K562 (cell line): ENCODE data around the gene GPR108. TPM values are rescaled to one million over a fixed set of nuclear protein-coding genes. Genes with fewer than 3 reads are reported as not detected.

Experiments used
- KLF16 ChIP-seq: IDR thresholded peaks from 2 replicates; pipeline ENCODE4 v1.6.1; 2016; ENCODE audit warnings: antibody characterized with exemption
- MCM3 ChIP-seq: fragments of 450-650 bp; IDR thresholded peaks from 2 replicates; pipeline ENCODE4 v1.6.1; 2016
- NBN ChIP-seq: fragments of 450-650 bp; IDR thresholded peaks from 2 replicates; pipeline ENCODE4 v1.6.1; 2016; ENCODE audit warnings: low read depth, mild to moderate bottlenecking
- NCOA6 ChIP-seq: fragments of 450-650 bp; IDR thresholded peaks from 2 replicates; pipeline ENCODE4 v1.6.1; 2017; ENCODE audit warnings: mild to moderate bottlenecking
- POLR3A ChIP-seq: IDR thresholded peaks from 2 replicates; pipeline ENCODE4 v1.6.1; 2011; ENCODE audit warnings: borderline replicate concordance, mild to moderate bottlenecking, moderate library complexity; ENCODE audit not compliant: insufficient read length, insufficient read depth; ENCODE audit errors: extremely low read depth
- PTRF ChIP-seq: fragments of 450-650 bp; IDR thresholded peaks from 2 replicates; pipeline ENCODE4 v1.6.1; 2016; ENCODE audit warnings: mild to moderate bottlenecking, missing genetic modification characterization, missing compliant biosample characterization
- SP2 ChIP-seq: IDR thresholded peaks from 2 replicates; pipeline ENCODE4 v1.6.1; 2011; ENCODE audit warnings: mild to moderate bottlenecking, low read depth, low read length, moderate library complexity; ENCODE audit not compliant: poor library complexity, severe bottlenecking; ENCODE audit errors: extremely low read depth
- ZFX ChIP-seq: sonication (generic); formaldehyde crosslinking; IDR thresholded peaks from 2 replicates; pipeline ENCODE4 v1.8.0; 2022; ENCODE audit warnings: mild to moderate bottlenecking, missing genetic modification reagents, moderate library complexity
- ZNF140 ChIP-seq: fragments of 250-450 bp; sonication (Bioruptor Pico); IDR thresholded peaks from 2 replicates; pipeline ENCODE4 v1.8.0; 2021; ENCODE audit warnings: moderate library complexity, mild to moderate bottlenecking, inconsistent platforms
- ZNF655 ChIP-seq: fragments of 250-450 bp; sonication (Bioruptor Pico); IDR thresholded peaks from 2 replicates; pipeline ENCODE4 v1.5.0; 2021
- polyA plus RNA-seq, 8 experiments: library from polyadenylated mRNA; depleted of rRNA in 4 of 8; stranded (reverse) in 5 of 8; unstranded in 3 of 8; fragments of >200 nt; fragmentation: Nextera tagmentation in 2 of 8; fragmentation: Illumina TruSeq in 1 of 8; extraction: Ambion mirVana in 2 of 8; extraction: Trizol in 1 of 8; gene quantifications; 2 replicates each; pipeline versions ENCODE4 v1.2.1 to v1.2.3, GENCODE V29; 2011 to 2014; ENCODE audit warnings: inconsistent platforms in 1 of 8, missing spikeins in 1 of 8
- total RNA-seq, 7 experiments: library from RNA; depleted of rRNA in 6 of 7; stranded (reverse); fragments of >200 nt in 6 of 7; fragmentation: Illumina TruSeq in 2 of 7; extraction: Trizol in 2 of 7; gene quantifications; 2 replicates each; pipeline versions ENCODE4 v1.2.1 to v1.2.3, GENCODE V29; 2011 to 2021; ENCODE audit warnings: low replicate concordance in 1 of 7
- TF ChIP-seq, protein P1 (sequence below): fragments of 450-650 bp; IDR thresholded peaks from 2 replicates; pipeline ENCODE4 v1.6.1; 2016; ENCODE audit warnings: mild to moderate bottlenecking, moderate library complexity
- TF ChIP-seq, protein P2 (sequence below): fragments of 200-800 bp; sonication (Bioruptor generic); IDR thresholded peaks from 2 replicates; pipeline ENCODE4 v1.6.1; 2017; ENCODE audit warnings: missing genetic modification characterization, missing compliant biosample characterization

The GPR108 gene
- total and polyA plus RNA-seq, 9 of the 15 experiments (the other 6 are each of a cell fraction or from before 2014, with no cell fraction given) = 2.4 to 33.2 (median 24.4) TPM

DNA sequence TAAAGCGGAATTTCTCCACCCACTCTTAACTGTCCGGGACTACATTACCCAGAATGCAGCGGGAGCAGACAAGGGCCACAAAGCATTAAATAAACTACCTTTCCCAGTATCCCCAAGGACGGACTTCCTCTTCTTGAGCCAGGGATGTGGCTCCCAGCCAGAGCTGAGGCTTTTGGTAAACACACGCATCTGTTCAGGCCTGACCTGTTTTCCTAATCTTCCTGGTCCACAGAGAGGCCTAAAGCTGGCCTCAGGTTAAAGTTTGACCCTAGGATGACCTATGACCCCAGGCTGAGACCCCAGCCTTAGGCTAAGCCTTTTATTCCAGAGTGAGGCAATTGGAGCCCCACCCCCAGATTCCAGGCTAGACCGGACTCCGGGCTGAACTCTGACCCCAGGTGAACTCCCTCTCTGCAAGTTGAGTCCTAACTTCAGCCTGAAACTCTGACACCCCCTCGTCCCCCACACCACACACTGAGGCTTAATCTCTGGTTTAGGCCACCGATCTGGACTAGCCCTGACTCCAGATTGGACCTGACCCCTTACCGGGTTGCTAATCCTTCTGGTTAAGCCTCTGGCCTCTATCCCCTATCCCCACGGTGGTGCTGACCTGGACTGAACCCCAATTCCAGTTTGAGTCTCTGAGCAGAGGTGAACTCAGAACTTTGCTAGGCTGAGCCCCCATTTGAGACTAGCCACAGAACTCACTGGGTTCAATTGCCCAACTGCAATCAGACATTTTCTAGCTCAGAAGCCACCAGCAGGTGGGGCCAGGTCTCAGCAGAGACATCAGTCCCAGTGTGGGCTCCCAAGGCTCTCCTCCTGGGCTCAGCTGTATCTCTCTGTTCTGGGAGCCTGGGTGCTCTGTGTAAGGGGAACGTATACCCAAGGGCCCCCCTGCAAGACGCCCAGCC, 750 bp upstream of the GPR108 start (continued):
- TF ChIP-seq ZNF655 (CRISPR knock-in tag) (no peak), NCOA6 (no peak), SP2 (no peak), ZNF140 (CRISPR knock-in tag) (no peak), KLF16 (0 out of 2 replicates have a peak, but pooled peaks have one; percentile 2), NBN (peak; percentile 28; the same call in 1 of the 2 replicates), PTRF (tag) (0 out of 2 replicates have a peak, but pooled peaks have one; percentile 11), POLR3A (no peak), MCM3 (no peak), ZFX (CRISPR knock-in tag) (peak; percentile 77)
- TF ChIP-seq, protein P1, sequence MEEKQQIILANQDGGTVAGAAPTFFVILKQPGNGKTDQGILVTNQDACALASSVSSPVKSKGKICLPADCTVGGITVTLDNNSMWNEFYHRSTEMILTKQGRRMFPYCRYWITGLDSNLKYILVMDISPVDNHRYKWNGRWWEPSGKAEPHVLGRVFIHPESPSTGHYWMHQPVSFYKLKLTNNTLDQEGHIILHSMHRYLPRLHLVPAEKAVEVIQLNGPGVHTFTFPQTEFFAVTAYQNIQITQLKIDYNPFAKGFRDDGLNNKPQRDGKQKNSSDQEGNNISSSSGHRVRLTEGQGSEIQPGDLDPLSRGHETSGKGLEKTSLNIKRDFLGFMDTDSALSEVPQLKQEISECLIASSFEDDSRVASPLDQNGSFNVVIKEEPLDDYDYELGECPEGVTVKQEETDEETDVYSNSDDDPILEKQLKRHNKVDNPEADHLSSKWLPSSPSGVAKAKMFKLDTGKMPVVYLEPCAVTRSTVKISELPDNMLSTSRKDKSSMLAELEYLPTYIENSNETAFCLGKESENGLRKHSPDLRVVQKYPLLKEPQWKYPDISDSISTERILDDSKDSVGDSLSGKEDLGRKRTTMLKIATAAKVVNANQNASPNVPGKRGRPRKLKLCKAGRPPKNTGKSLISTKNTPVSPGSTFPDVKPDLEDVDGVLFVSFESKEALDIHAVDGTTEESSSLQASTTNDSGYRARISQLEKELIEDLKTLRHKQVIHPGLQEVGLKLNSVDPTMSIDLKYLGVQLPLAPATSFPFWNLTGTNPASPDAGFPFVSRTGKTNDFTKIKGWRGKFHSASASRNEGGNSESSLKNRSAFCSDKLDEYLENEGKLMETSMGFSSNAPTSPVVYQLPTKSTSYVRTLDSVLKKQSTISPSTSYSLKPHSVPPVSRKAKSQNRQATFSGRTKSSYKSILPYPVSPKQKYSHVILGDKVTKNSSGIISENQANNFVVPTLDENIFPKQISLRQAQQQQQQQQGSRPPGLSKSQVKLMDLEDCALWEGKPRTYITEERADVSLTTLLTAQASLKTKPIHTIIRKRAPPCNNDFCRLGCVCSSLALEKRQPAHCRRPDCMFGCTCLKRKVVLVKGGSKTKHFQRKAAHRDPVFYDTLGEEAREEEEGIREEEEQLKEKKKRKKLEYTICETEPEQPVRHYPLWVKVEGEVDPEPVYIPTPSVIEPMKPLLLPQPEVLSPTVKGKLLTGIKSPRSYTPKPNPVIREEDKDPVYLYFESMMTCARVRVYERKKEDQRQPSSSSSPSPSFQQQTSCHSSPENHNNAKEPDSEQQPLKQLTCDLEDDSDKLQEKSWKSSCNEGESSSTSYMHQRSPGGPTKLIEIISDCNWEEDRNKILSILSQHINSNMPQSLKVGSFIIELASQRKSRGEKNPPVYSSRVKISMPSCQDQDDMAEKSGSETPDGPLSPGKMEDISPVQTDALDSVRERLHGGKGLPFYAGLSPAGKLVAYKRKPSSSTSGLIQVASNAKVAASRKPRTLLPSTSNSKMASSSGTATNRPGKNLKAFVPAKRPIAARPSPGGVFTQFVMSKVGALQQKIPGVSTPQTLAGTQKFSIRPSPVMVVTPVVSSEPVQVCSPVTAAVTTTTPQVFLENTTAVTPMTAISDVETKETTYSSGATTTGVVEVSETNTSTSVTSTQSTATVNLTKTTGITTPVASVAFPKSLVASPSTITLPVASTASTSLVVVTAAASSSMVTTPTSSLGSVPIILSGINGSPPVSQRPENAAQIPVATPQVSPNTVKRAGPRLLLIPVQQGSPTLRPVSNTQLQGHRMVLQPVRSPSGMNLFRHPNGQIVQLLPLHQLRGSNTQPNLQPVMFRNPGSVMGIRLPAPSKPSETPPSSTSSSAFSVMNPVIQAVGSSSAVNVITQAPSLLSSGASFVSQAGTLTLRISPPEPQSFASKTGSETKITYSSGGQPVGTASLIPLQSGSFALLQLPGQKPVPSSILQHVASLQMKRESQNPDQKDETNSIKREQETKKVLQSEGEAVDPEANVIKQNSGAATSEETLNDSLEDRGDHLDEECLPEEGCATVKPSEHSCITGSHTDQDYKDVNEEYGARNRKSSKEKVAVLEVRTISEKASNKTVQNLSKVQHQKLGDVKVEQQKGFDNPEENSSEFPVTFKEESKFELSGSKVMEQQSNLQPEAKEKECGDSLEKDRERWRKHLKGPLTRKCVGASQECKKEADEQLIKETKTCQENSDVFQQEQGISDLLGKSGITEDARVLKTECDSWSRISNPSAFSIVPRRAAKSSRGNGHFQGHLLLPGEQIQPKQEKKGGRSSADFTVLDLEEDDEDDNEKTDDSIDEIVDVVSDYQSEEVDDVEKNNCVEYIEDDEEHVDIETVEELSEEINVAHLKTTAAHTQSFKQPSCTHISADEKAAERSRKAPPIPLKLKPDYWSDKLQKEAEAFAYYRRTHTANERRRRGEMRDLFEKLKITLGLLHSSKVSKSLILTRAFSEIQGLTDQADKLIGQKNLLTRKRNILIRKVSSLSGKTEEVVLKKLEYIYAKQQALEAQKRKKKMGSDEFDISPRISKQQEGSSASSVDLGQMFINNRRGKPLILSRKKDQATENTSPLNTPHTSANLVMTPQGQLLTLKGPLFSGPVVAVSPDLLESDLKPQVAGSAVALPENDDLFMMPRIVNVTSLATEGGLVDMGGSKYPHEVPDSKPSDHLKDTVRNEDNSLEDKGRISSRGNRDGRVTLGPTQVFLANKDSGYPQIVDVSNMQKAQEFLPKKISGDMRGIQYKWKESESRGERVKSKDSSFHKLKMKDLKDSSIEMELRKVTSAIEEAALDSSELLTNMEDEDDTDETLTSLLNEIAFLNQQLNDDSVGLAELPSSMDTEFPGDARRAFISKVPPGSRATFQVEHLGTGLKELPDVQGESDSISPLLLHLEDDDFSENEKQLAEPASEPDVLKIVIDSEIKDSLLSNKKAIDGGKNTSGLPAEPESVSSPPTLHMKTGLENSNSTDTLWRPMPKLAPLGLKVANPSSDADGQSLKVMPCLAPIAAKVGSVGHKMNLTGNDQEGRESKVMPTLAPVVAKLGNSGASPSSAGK = no peak
- TF ChIP-seq, protein P2, sequence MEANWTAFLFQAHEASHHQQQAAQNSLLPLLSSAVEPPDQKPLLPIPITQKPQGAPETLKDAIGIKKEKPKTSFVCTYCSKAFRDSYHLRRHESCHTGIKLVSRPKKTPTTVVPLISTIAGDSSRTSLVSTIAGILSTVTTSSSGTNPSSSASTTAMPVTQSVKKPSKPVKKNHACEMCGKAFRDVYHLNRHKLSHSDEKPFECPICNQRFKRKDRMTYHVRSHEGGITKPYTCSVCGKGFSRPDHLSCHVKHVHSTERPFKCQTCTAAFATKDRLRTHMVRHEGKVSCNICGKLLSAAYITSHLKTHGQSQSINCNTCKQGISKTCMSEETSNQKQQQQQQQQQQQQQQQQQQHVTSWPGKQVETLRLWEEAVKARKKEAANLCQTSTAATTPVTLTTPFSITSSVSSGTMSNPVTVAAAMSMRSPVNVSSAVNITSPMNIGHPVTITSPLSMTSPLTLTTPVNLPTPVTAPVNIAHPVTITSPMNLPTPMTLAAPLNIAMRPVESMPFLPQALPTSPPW (CRISPR knock-in tag) = no peak
